Nephron progenitor cell (in vitro differentiated cells): ENCODE data around the gene NXN.

Experiments used
- DNase-seq: peaks from one replicate; pipeline ENCODE4 v3.0.0; 2021
- H3K27ac Mint-ChIP-seq: 2 replicates; pipeline ENCODE4 v1.8.0; 2021; ENCODE audit warnings: mild to moderate bottlenecking, moderate library complexity, mixed read lengths
- H3K27me3 Mint-ChIP-seq: 2 replicates; pipeline ENCODE4 v1.8.0; 2021; ENCODE audit warnings: mild to moderate bottlenecking, low read depth, mixed read lengths; ENCODE audit not compliant: poor library complexity
- H3K36me3 Mint-ChIP-seq: 2 replicates; pipeline ENCODE4 v1.8.0; 2021; ENCODE audit warnings: low read depth, mixed read lengths
- H3K4me1 Mint-ChIP-seq: 2 replicates; pipeline ENCODE4 v1.8.0; 2021; ENCODE audit warnings: mixed read lengths
- H3K4me3 Mint-ChIP-seq: 2 replicates; pipeline ENCODE4 v1.8.0; 2021; ENCODE audit warnings: mild to moderate bottlenecking, moderate library complexity, mixed read lengths
- H3K9me3 Mint-ChIP-seq: 2 replicates; pipeline ENCODE4 v1.8.0; 2021; ENCODE audit warnings: mild to moderate bottlenecking, moderate library complexity, mixed read lengths
- CTCF ChIP-seq: fragments of 200-600 bp; sonication (generic); IDR thresholded peaks from 2 replicates; pipeline ENCODE4 v1.5.0; 2021; ENCODE audit warnings: antibody characterized with exemption

The NXN gene

GRCh38 chr17:828761-829160, 150.8 kb downstream of the NXN start:
- DNase-seq, result no peak
- Mint-ChIP-seq H3K4me1 (peaks cover 19% of the 10 kb centered on the region), H3K36me3 (peaks cover 58% of the 10 kb centered on the region), H3K4me3 (no peak overlapping the region), H3K9me3 (peaks cover 43% of the 10 kb centered on the region), H3K27me3 (no peaks in the 10 kb centered on the region), H3K27ac (no peak overlapping the region)
- TF ChIP-seq CTCF, result no peak

- H3K9me3 Mint-ChIP-seq, result peaks cover 23% of the 10 kb centered on the region
- peaks cover 19% of the 10 kb centered on the region for H3K4me1 Mint-ChIP-seq
- DNase-seq, result no peak
- no peak overlapping the region for H3K4me3 Mint-ChIP-seq
- H3K27ac Mint-ChIP-seq, result peak overlapping the region; percentile 61
- no peak for TF ChIP-seq CTCF
- H3K27me3 Mint-ChIP-seq, result no peaks in the 10 kb centered on the region
- H3K36me3 Mint-ChIP-seq, result peaks cover 56% of the 10 kb centered on the region
Measured at GRCh38 chr17:826778-827177, 152.8 kb downstream of the NXN start.

GRCh38 chr17:825216-825615, 154.4 kb downstream of the NXN start:
- H3K27ac Mint-ChIP-seq, result peak overlapping the region; percentile 73

DNA sequence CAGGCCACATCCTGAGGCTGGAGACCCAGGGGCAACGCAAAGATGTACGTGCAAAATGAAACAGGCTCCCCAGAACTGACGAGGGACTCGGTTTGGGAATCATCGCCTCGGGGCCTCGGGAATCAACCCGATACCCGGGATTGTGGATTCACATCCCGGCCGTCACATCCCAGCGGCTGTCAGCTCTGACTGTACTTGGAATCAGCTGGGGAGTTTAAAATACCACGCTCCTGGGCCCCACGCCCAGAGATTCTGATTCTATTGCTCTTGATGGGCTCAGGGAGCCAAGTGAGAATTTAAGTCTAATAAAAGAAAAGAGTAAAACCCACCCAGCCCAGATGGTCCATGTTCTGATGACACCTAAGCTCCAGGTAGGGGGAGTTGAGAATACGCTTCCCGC, 155.2 kb downstream of the NXN start:
- peak overlapping the region; percentile 73 for H3K27ac Mint-ChIP-seq

More at GRCh38 chr17:825216-825615, 154.4 kb downstream of the NXN start:
- Mint-ChIP-seq H3K27me3 (no peaks in the 10 kb centered on the region), H3K9me3 (peaks cover 8% of the 10 kb centered on the region), H3K4me3 (no peak overlapping the region), H3K4me1 (peaks cover 16% of the 10 kb centered on the region), H3K36me3 (peaks cover 44% of the 10 kb centered on the region)
- TF ChIP-seq CTCF, result no peak
- no peak for DNase-seq

GRCh38 chr17:823501-823902, 156.1 kb downstream of the NXN start:
- no peak for TF ChIP-seq CTCF
- H3K4me1 Mint-ChIP-seq, result peaks cover 13% of the 10 kb centered on the region
- H3K36me3 Mint-ChIP-seq, result peaks cover 47% of the 10 kb centered on the region
- no peaks in the 10 kb centered on the region for H3K27me3 Mint-ChIP-seq
- H3K9me3 Mint-ChIP-seq, result no peaks in the 10 kb centered on the region
- H3K4me3 Mint-ChIP-seq, result no peak overlapping the region
- peak overlapping the region; percentile 46 for H3K27ac Mint-ChIP-seq
- DNase-seq, result no peak

More for the DNA sequence above, 155.2 kb downstream of the NXN start:
- DNase-seq, result no peak
- Mint-ChIP-seq H3K4me3 (no peak overlapping the region), H3K4me1 (peaks cover 13% of the 10 kb centered on the region), H3K36me3 (peaks cover 43% of the 10 kb centered on the region), H3K9me3 (no peaks in the 10 kb centered on the region), H3K27me3 (no peaks in the 10 kb centered on the region)
- no peak for TF ChIP-seq CTCF

- Mint-ChIP-seq H3K4me1 (no peaks in the 10 kb centered on the region), H3K27me3 (no peaks in the 10 kb centered on the region), H3K27ac (no peak overlapping the region), H3K9me3 (no peaks in the 10 kb centered on the region), H3K4me3 (no peak overlapping the region), H3K36me3 (peaks cover 60% of the 10 kb centered on the region)
- no peak for DNase-seq
- TF ChIP-seq CTCF, result no peak
Measured at GRCh38 chr17:819251-819650, 160.3 kb downstream of the NXN start.
